Spleen (tissue), 11 donors: ENCODE results near the gene MPO. TPM values are rescaled to one million over a fixed set of nuclear protein-coding genes. Genes with fewer than 3 reads are reported as not detected.

Source experiments
- DNase-seq: peaks from one replicate; pipeline ENCODE4 v3.0.0-alpha.2; 2020
- H3K27ac ChIP-seq, 8 donors: fragments of 200-600 bp; sonication (generic) in 7 of 8; 1 replicate in 4 of 8; 2 replicates in 4 of 8; pipeline versions ENCODE4 v1.5.0 to v1.8.0; 2016 to 2021; ENCODE audit warnings: inconsistent platforms in 4 of 8, mild to moderate bottlenecking in 4 of 8, moderate library complexity in 1 of 8
- H3K27me3 ChIP-seq, 7 donors: fragments of 200-600 bp; sonication (generic) in 6 of 7; replicated peaks in 1 of 7; 1 replicate in 4 of 7; 2 replicates in 3 of 7; pipeline versions ENCODE4 v1.5.0 to v1.8.0; 2016 to 2021; ENCODE audit warnings: inconsistent platforms in 3 of 7, mild to moderate bottlenecking in 1 of 7
- H3K36me3 ChIP-seq, 6 donors: fragments of 200-600 bp; sonication (generic) in 5 of 6; 1 replicate in 4 of 6; 2 replicates in 2 of 6; pipeline versions ENCODE4 v1.5.0 to v1.8.0; 2016 to 2021; ENCODE audit warnings: inconsistent platforms in 2 of 6
- H3K4me1 ChIP-seq, 6 donors: fragments of 200-600 bp; sonication (generic) in 5 of 6; 1 replicate in 3 of 6; 2 replicates in 3 of 6; pipeline versions ENCODE4 v1.5.0 to v1.8.0; 2016 to 2021; ENCODE audit warnings: inconsistent platforms in 3 of 6
- H3K4me3 ChIP-seq, 8 donors: fragments of 200-600 bp; sonication (generic) in 7 of 8; 1 replicate in 4 of 8; 2 replicates in 4 of 8; pipeline versions ENCODE4 v1.5.0 to v1.8.0; 2016 to 2021; ENCODE audit warnings: inconsistent platforms in 4 of 8, mild to moderate bottlenecking in 4 of 8, moderate library complexity in 2 of 8
- H3K9me3 ChIP-seq, 8 donors: fragments of 200-600 bp; sonication (generic) in 7 of 8; 1 replicate in 4 of 8; 2 replicates in 4 of 8; pipeline versions ENCODE4 v1.5.0 to v1.8.0; 2016 to 2021; ENCODE audit warnings: inconsistent platforms in 4 of 8
- CTCF ChIP-seq, 11 experiments: fragments of 200-600 bp in 7 of 11; fragments of 450-650 bp in 4 of 11; sonication (generic) in 4 of 11; IDR thresholded peaks in 8 of 11; conservative IDR thresholded peaks in 3 of 11; 1 replicate in 7 of 11; 2 replicates in 4 of 11; pipeline versions ENCODE4 v1.4.0 to v1.8.0; 2016 to 2021; ENCODE audit warnings: antibody characterized with exemption in 11 of 11, inconsistent platforms in 4 of 11, mild to moderate bottlenecking in 1 of 11
- POLR2A ChIP-seq, 3 donors: fragments of 450-650 bp; IDR thresholded peaks; one replicate each; pipeline ENCODE4 v1.5.1; 2017; ENCODE audit warnings: antibody characterized with exemption in 3 of 3, mild to moderate bottlenecking in 1 of 3
- POLR2AphosphoS5 ChIP-seq, 3 donors: sonication (generic); formaldehyde crosslinking; IDR thresholded peaks; one replicate each; pipeline ENCODE4 v1.5.1; 2017; ENCODE audit warnings: antibody characterized with exemption in 3 of 3
- WGBS, 5 donors: extraction: QIAGEN DNeasy Blood & Tissue Kit in 3 of 5; methylation state at CpG; one replicate each; pipeline versions ENCODE4 v1.1.5 to v1.1.7; 2013 to 2018; 5-methylcytosine and 5-hydroxymethylcytosine counted together
- intact Hi-C: fragments of 100-400 bp; cut with DNase I; formaldehyde crosslinking; loops from one replicate; pipeline ENCODE4 v1.15.0; 2023; ENCODE audit warnings: low total_unique reads
- polyA plus RNA-seq, 3 donors: library from polyadenylated mRNA; stranded (reverse); fragments of 200-250 nt; gene quantifications; one replicate each; pipeline ENCODE4 v1.2.1, GENCODE V29; 2013
- total RNA-seq, 7 donors: library from RNA; depleted of rRNA in 3 of 7; stranded (reverse); fragments of >200 nt in 3 of 7; fragmentation: NEBNext Ultra II Directional in 4 of 7; extraction: Animal tissue kit (Norgen Biotek cat#: 25700) in 4 of 7; gene quantifications; one replicate each; pipeline versions ENCODE4 v1.1.0 to v1.2.1, GENCODE V29; 2016 to 2021
- donor health status: healthy with polysubstance abuse.
- donor health status: DM: no; HTN: no; CAD: no; lungs with moderate emphysema.
- donor health status: DM: no; HTN: no; CAD: no.
- donor health status: Bipolar disorder and iron deficiency.
- donor health status: healthy.
- donor health status: DM: no; HTN: no; CAD: no.
- donor health status: DM: yes; HTN: yes; CAD: no.

MPO gene
- total and polyA plus RNA-seq, 10 donors, result 0.52 to 75.7 (median 12.0) TPM

GRCh38 chr17:58325976-58326468 lies 45.3 kb upstream of the MPO start:
- H3K36me3 ChIP-seq, result peaks cover 0 to 31% (median 8%) of the 10 kb centered on the region in 6 donors
- peaks cover 0 to 26% (median 5%) of the 10 kb centered on the region in 7 donors for H3K27me3 ChIP-seq
- H3K4me3 ChIP-seq, result peak overlapping the region in 1 of 8 donors; percentile 96
- peaks cover 0 to 81% (median 59%) of the 10 kb centered on the region in 6 donors for H3K4me1 ChIP-seq
- WGBS, 5 donors, result 40 to 86% (median 54%) methylated on average over 11 of the region's 11 CpGs
- TF ChIP-seq CTCF (IDR thresholded peaks at IDR 0.05 in 8 of 11, conservative IDR thresholded peaks at IDR 0.05 in 3 of 11), result no peak
- TF ChIP-seq POLR2A (IDR thresholded peaks at IDR 0.05), result no peak
- TF ChIP-seq POLR2AphosphoS5 (IDR thresholded peaks at IDR 0.05), result peak in 1 of 3 donors; percentile 59
- peak; percentile 83 for DNase-seq
- intact Hi-C loops, result no loop called here
- peak overlapping the region in 3 of 8 donors; percentile 14 to 100 (median 100) for H3K27ac ChIP-seq
- H3K9me3 ChIP-seq, result no peaks in the 10 kb centered on the region

GRCh38 chr17:58325289-58325726 lies 44.6 kb upstream of the MPO start:
- H3K4me3 ChIP-seq, result peak overlapping the region in 6 of 8 donors; percentile 6 to 68 (median 44)
- peak; percentile 82 for DNase-seq
- 52 to 83% (median 78%) methylated on average over 4 to 11 of the region's 11 CpGs for WGBS, 5 donors

GRCh38 chr17:58324409-58325288 lies 43.9 kb upstream of the MPO start:
- TF ChIP-seq POLR2AphosphoS5 (IDR thresholded peaks at IDR 0.05) (peak in 1 of 3 donors; percentile 42), POLR2A (IDR thresholded peaks at IDR 0.05) (no peak), CTCF (IDR thresholded peaks at IDR 0.05 in 8 of 11, conservative IDR thresholded peaks at IDR 0.05 in 3 of 11) (no peak)
- H3K4me3 ChIP-seq, result peak overlapping the region; percentile 17 to 68 (median 42)
- peak; percentile 86 for DNase-seq
- H3K27me3 ChIP-seq, result peaks cover 0 to 26% (median 5%) of the 10 kb centered on the region in 7 donors
- intact Hi-C loops, result no loop called here
- H3K27ac ChIP-seq, result peak overlapping the region in 3 of 8 donors; percentile 14 to 100 (median 38)
- peaks cover 0 to 69% (median 55%) of the 10 kb centered on the region in 6 donors for H3K4me1 ChIP-seq
- peaks cover 0 to 29% (median 0%) of the 10 kb centered on the region in 6 donors for H3K36me3 ChIP-seq
- no peaks in the 10 kb centered on the region for H3K9me3 ChIP-seq
- 11 to 36% (median 15%) methylated on average over 13 to 66 of the region's 66 CpGs for WGBS, 5 donors

More at GRCh38 chr17:58325289-58325726, 44.6 kb upstream of the MPO start:
- Histone ChIP-seq H3K27me3 (peaks cover 0 to 26% (median 5%) of the 10 kb centered on the region in 7 donors), H3K4me1 (peaks cover 0 to 76% (median 59%) of the 10 kb centered on the region in 6 donors), H3K9me3 (no peaks in the 10 kb centered on the region), H3K36me3 (peaks cover 0 to 27% (median 1%) of the 10 kb centered on the region in 6 donors), H3K27ac (peak overlapping the region in 1 of 8 donors; percentile 100)
- TF ChIP-seq POLR2AphosphoS5 (IDR thresholded peaks at IDR 0.05) (peak in 1 of 3 donors; percentile 36), POLR2A (IDR thresholded peaks at IDR 0.05) (no peak), CTCF (IDR thresholded peaks at IDR 0.05 in 8 of 11, conservative IDR thresholded peaks at IDR 0.05 in 3 of 11) (no peak)
- intact Hi-C loops, result no loop called here
